ENCODE data around the gene FILIP1.

- no peak for TF ChIP-seq POLR2AphosphoS5 (IDR thresholded peaks at IDR 0.05)
- no peak for TF ChIP-seq POLR2A (IDR thresholded peaks at IDR 0.05)
- TF ChIP-seq CTCF (IDR thresholded peaks at IDR 0.05) = no peak
These were observed 109.5 kb downstream of the FILIP1 start for GRCh38 chr6:75384116-75384515.

All from suprapubic skin (tissue), 4 donors.